RWPE2 (cell line): ENCODE results near the gene ACADL.

Experiments
- ATAC-seq: fragments of 200-7000 bp; cut with Tn5 transposase; 3 replicates; pipeline ENCODE4 v1.9.1; 2021; ENCODE audit warnings: low read depth
- DNase-seq: peaks from one replicate; pipeline ENCODE4 v3.0.0-alpha.2; 2020; ENCODE audit warnings: low spot score
- H3K27ac ChIP-seq: fragments of 450-650 bp; 2 replicates; pipeline ENCODE4 v1.5.1; 2017; ENCODE audit warnings: mild to moderate bottlenecking; ENCODE audit not compliant: poor library complexity, severe bottlenecking
- H3K27me3 ChIP-seq: fragments of 250-450 bp; sonication (Bioruptor Pico); 2 replicates; pipeline ENCODE4 v1.5.1; 2021; ENCODE audit warnings: mild to moderate bottlenecking, moderate library complexity; ENCODE audit not compliant: insufficient read depth, poor library complexity, severe bottlenecking
- H3K36me3 ChIP-seq: fragments of 250-450 bp; sonication (Bioruptor Pico); 2 replicates; pipeline ENCODE4 v1.5.1; 2020; ENCODE audit warnings: low read depth, mild to moderate bottlenecking, moderate library complexity
- H3K4me1 ChIP-seq: fragments of 250-450 bp; sonication (Bioruptor Pico); 2 replicates; pipeline ENCODE4 v1.5.1; 2021; ENCODE audit warnings: mild to moderate bottlenecking, moderate library complexity; ENCODE audit not compliant: insufficient read depth, poor library complexity, severe bottlenecking
- H3K4me3 ChIP-seq: fragments of 250-450 bp; sonication (Bioruptor Pico); 2 replicates; pipeline ENCODE4 v1.5.1; 2021; ENCODE audit warnings: mild to moderate bottlenecking, moderate library complexity; ENCODE audit not compliant: severe bottlenecking
- H3K9me3 ChIP-seq: fragments of 250-450 bp; sonication (Bioruptor Pico); 2 replicates; pipeline ENCODE4 v1.5.1; 2021; ENCODE audit warnings: mild to moderate bottlenecking, moderate library complexity; ENCODE audit not compliant: severe bottlenecking
- CTCF ChIP-seq: fragments of 450-650 bp; IDR thresholded peaks from one replicate; pipeline ENCODE4 v1.5.1; 2017; ENCODE audit warnings: mild to moderate bottlenecking, moderate library complexity; ENCODE audit not compliant: poor library complexity, severe bottlenecking

ACADL gene

GRCh38 chr2:210210185-210210584 is 15.1 kb downstream of the ACADL start:
- DNase-seq (no peak), ATAC-seq (no peak)
- Histone ChIP-seq H3K27ac (no peak overlapping the region), H3K4me1 (no peaks in the 10 kb centered on the region), H3K4me3 (no peak overlapping the region), H3K36me3 (no peaks in the 10 kb centered on the region), H3K9me3 (no peaks in the 10 kb centered on the region), H3K27me3 (no peaks in the 10 kb centered on the region)
- TF ChIP-seq CTCF: no peak

- TF ChIP-seq CTCF: no peak
- H3K27ac ChIP-seq: no peak overlapping the region
- H3K4me1 ChIP-seq: no peaks in the 10 kb centered on the region
- H3K4me3 ChIP-seq: no peak overlapping the region
- H3K36me3 ChIP-seq: no peaks in the 10 kb centered on the region
- no peak for DNase-seq
- H3K27me3 ChIP-seq: no peaks in the 10 kb centered on the region
- H3K9me3 ChIP-seq: no peaks in the 10 kb centered on the region
- ATAC-seq: no peak
Observed at GRCh38 chr2:210207929-210208328, 17.3 kb downstream of the ACADL start.

GRCh38 chr2:210203558-210203957 is 21.7 kb downstream of the ACADL start:
- DNase-seq (no peak), ATAC-seq (no peak)
- Histone ChIP-seq H3K27ac (no peak overlapping the region), H3K4me1 (no peaks in the 10 kb centered on the region), H3K4me3 (no peak overlapping the region), H3K27me3 (no peaks in the 10 kb centered on the region), H3K36me3 (no peaks in the 10 kb centered on the region), H3K9me3 (no peaks in the 10 kb centered on the region)
- TF ChIP-seq CTCF: no peak

- ATAC-seq: no peak
- no peak for TF ChIP-seq CTCF
Observed at GRCh38 chr2:210203147-210203546, 22.1 kb downstream of the ACADL start.

GRCh38 chr2:210199854-210200253 is 25.4 kb downstream of the ACADL start:
- H3K27ac ChIP-seq: no peak overlapping the region
- H3K4me1 ChIP-seq: no peaks in the 10 kb centered on the region
- H3K9me3 ChIP-seq: no peaks in the 10 kb centered on the region
- TF ChIP-seq CTCF: no peak
- H3K36me3 ChIP-seq: no peaks in the 10 kb centered on the region
- DNase-seq (no peak), ATAC-seq (no peak)
- no peak overlapping the region for H3K4me3 ChIP-seq
- H3K27me3 ChIP-seq: no peaks in the 10 kb centered on the region

More at GRCh38 chr2:210203147-210203546, 22.1 kb downstream of the ACADL start:
- Histone ChIP-seq H3K4me3 (no peak overlapping the region), H3K4me1 (no peaks in the 10 kb centered on the region), H3K27me3 (no peaks in the 10 kb centered on the region), H3K36me3 (no peaks in the 10 kb centered on the region), H3K27ac (no peak overlapping the region), H3K9me3 (no peaks in the 10 kb centered on the region)
- DNase-seq: no peak
